Activated CD8-positive, alpha-beta T cell treated with anti-CD3 and anti-CD28 coated beads for 36 hours (primary cell): ENCODE data around the gene PPCDC. TPM values are rescaled to one million over a fixed set of nuclear protein-coding genes. Genes with fewer than 3 reads are reported as not detected.

ENCODE experiments used
- ATAC-seq: fragments of 200-7000 bp; cut with Tn5 transposase; one replicate; pipeline ENCODE4 v1.10.0; 2021; ENCODE audit warnings: mild to moderate bottlenecking, moderate library complexity
- CTCF ChIA-PET: fragments of 350-600 bp; sonication (Branson Sonifier 250); formaldehyde crosslinking; loops from one replicate; lab custom pipeline; 2021; ENCODE audit warnings: antibody characterized with exemption; lab: Charles Lee
- POLR2A ChIA-PET: fragments of 350-600 bp; sonication (Branson Sonifier 250); formaldehyde crosslinking; loops from one replicate; lab custom pipeline; 2021; ENCODE audit warnings: antibody characterized with exemption; lab: Charles Lee
- DNase-seq: peaks from one replicate; pipeline ENCODE4 v3.0.0-alpha.2; 2020
- H3K27ac Mint-ChIP-seq: one replicate; pipeline ENCODE4 v1.8.0; 2021; ENCODE audit warnings: mild to moderate bottlenecking, mixed read lengths
- H3K27me3 Mint-ChIP-seq: one replicate; pipeline ENCODE4 v1.8.0; 2021; ENCODE audit warnings: mixed read lengths
- H3K36me3 Mint-ChIP-seq: one replicate; pipeline ENCODE4 v1.8.0; 2021; ENCODE audit warnings: low read depth, mixed read lengths
- H3K4me1 Mint-ChIP-seq: one replicate; pipeline ENCODE4 v1.8.0; 2021; ENCODE audit warnings: low read depth, mixed read lengths
- H3K4me3 Mint-ChIP-seq: one replicate; pipeline ENCODE4 v1.8.0; 2021; ENCODE audit warnings: mild to moderate bottlenecking, moderate library complexity, mixed read lengths
- H3K9me3 Mint-ChIP-seq: one replicate; pipeline ENCODE4 v1.8.0; 2021; ENCODE audit warnings: mixed read lengths
- CTCF ChIP-seq: fragments of 200-600 bp; IDR thresholded peaks from one replicate; pipeline ENCODE4 v1.8.0; 2022; ENCODE audit warnings: antibody characterized with exemption, mild to moderate bottlenecking
- intact Hi-C: fragments of 100-400 bp; cut with micrococcal nuclease; formaldehyde crosslinking; loops from one replicate; pipeline ENCODE4 v1.10.0; 2022
- total RNA-seq, 2 experiments: library from RNA; stranded (reverse); gene quantifications; one replicate each; pipeline ENCODE4 v1.2.3, GENCODE V29; 2021

Gene PPCDC
- total RNA-seq, 2 experiments from 2014 or later: 25.7 to 26.6 TPM

DNA sequence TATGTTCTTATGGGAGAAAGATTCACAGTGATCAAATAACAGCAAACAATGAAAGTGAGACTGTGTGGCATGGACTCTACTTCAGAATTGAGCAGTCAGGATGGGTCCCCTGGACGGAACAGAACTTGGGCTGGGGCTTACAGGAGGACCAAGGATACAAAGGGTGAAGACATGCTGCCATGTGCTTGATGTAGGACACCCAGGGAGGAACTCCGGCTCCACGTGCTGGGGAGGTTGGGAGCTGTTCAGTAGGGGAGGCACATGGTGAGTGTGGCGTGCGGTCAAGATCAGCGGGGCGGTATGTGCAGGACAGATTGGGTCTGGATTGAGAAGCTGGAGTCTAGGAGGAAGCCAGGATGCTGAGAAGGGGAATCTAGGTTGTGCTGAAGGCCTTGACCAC is 32.6 kb downstream of the PPCDC start:
- DNase-seq: no peak
- POLR2A ChIA-PET: no interaction called here
- H3K4me1 Mint-ChIP-seq: peaks cover under 1% of the 10 kb centered on the region
- H3K9me3 Mint-ChIP-seq: no peaks in the 10 kb centered on the region
- intact Hi-C loops: no loop called here
- ATAC-seq: no peak
- H3K27me3 Mint-ChIP-seq: no peaks in the 10 kb centered on the region
- H3K4me3 Mint-ChIP-seq: no peak overlapping the region
- TF ChIP-seq CTCF: no peak
- no peaks in the 10 kb centered on the region for H3K36me3 Mint-ChIP-seq
- H3K27ac Mint-ChIP-seq: no peak overlapping the region
- CTCF ChIA-PET: interaction anchor here (0.6 kb wide), 1 partner anchor 148 kb away, joined by 3 read pairs; no protein-coding TSS in a partner anchor

GRCh38 chr15:75058127-75058905 is 34.9 kb downstream of the PPCDC start:
- no peaks in the 10 kb centered on the region for H3K9me3 Mint-ChIP-seq
- ChIA-PET POLR2A (interaction anchor here (0.9 to 1.2 kb wide), 2 partner anchors 15 to 29 kb away, joined by 3 read pairs; no protein-coding TSS in a partner anchor), CTCF (no interaction called here)
- H3K27ac Mint-ChIP-seq: no peak overlapping the region
- intact Hi-C loops: no loop called here
- H3K4me1 Mint-ChIP-seq: peaks cover 6% of the 10 kb centered on the region
- no peaks in the 10 kb centered on the region for H3K27me3 Mint-ChIP-seq
- ATAC-seq: no peak
- no peak for TF ChIP-seq CTCF
- DNase-seq: no peak
- no peak overlapping the region for H3K4me3 Mint-ChIP-seq
- H3K36me3 Mint-ChIP-seq: no peaks in the 10 kb centered on the region

GRCh38 chr15:75059607-75060006 is 36.2 kb downstream of the PPCDC start:
- no peak for TF ChIP-seq CTCF
- intact Hi-C loops: no loop called here
- no peak overlapping the region for H3K27ac Mint-ChIP-seq
- CTCF ChIA-PET: no interaction called here
- DNase-seq (no peak), ATAC-seq (no peak)
- no peaks in the 10 kb centered on the region for H3K9me3 Mint-ChIP-seq
- H3K27me3 Mint-ChIP-seq: no peaks in the 10 kb centered on the region
- no peaks in the 10 kb centered on the region for H3K36me3 Mint-ChIP-seq
- H3K4me3 Mint-ChIP-seq: no peak overlapping the region
- H3K4me1 Mint-ChIP-seq: peaks cover 6% of the 10 kb centered on the region
- POLR2A ChIA-PET: no interaction called here

DNA sequence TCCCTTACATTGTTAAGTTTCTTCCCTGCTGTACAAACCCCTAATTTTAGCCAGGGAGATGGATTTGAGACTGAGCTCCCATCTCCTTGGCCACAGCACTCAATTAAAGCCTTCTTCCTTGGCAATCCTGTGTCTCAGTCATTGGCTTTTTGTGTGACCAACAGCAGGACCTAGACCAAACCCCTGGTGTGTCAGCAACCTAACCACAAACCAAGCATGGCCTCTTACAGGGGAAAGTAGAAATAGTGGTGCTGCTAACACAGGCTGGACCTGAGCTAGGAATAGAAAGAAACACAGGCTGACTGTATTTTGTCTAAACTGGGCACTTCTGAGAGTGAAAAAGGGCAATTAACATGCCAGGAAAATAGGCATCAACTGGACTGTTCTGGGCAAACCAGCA is 37.9 kb downstream of the PPCDC start:
- Mint-ChIP-seq H3K9me3 (peaks cover 7% of the 10 kb centered on the region), H3K4me1 (peaks cover 17% of the 10 kb centered on the region), H3K4me3 (no peak overlapping the region), H3K36me3 (peaks cover 4% of the 10 kb centered on the region), H3K27me3 (peaks cover 10% of the 10 kb centered on the region), H3K27ac (no peak overlapping the region)
- CTCF ChIA-PET: interaction anchor here (0.8 to 1.2 kb wide), 3 partner anchors 18 to 142 kb away, joined by 3 to 4 read pairs (median 3); no protein-coding TSS in a partner anchor
- POLR2A ChIA-PET: interaction anchor here (1.2 to 1.6 kb wide), 2 partner anchors 28 to 154 kb away, joined by 4 read pairs; no protein-coding TSS in a partner anchor
- DNase-seq (peak; percentile 29), ATAC-seq (peak; percentile 39)
- intact Hi-C loops: no loop called here
- TF ChIP-seq CTCF: no peak

- Mint-ChIP-seq H3K36me3 (peaks cover 7% of the 10 kb centered on the region), H3K9me3 (peaks cover 9% of the 10 kb centered on the region), H3K27me3 (peaks cover 10% of the 10 kb centered on the region), H3K4me1 (peaks cover 31% of the 10 kb centered on the region), H3K4me3 (no peak overlapping the region), H3K27ac (no peak overlapping the region)
- no peak for DNase-seq
- POLR2A ChIA-PET: no interaction called here
- CTCF ChIA-PET: no interaction called here
- no peak for TF ChIP-seq CTCF
- no peak for ATAC-seq
- intact Hi-C loops: no loop called here
Observed at GRCh38 chr15:75062706-75063105, 39.3 kb downstream of the PPCDC start.
